ENCODE results near the gene TMEM178B.

The TMEM178B gene

DNA sequence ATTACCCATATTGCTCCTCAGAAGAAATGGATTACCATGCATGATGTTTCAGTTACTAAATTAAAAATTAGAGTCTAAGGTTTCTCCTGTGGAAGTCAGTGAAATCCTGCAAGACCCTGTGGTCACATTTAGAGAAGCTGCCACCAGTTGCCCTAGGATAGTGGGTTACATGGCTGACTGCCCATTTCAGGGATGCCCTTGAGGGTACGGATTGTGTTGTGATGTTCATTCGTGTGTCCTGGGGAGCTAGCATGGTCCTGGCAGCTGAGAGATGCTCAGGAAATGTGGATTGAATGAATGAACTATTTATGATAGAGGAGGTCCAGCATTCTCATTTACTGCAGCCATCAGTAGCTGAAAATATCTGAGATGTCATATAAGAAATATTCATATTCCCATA is 55.1 kb downstream of the TMEM178B start:
- Mint-ChIP-seq H3K27me3 (peaks cover 61 to 62% of the 10 kb centered on the region in 2 donors), H3K27ac (no peak overlapping the region), H3K9me3 (peaks cover 4 to 11% of the 10 kb centered on the region in 2 donors), H3K4me1 (ENCODE audit: low read depth in 2 of 2) (no peaks in the 10 kb centered on the region), H3K36me3 (ENCODE audit: insufficient read depth) (no peaks in the 10 kb centered on the region), H3K4me3 (no peak overlapping the region)
- ATAC-seq (replicated peaks) = no peak
- DNase-seq = no peak

DNA sequence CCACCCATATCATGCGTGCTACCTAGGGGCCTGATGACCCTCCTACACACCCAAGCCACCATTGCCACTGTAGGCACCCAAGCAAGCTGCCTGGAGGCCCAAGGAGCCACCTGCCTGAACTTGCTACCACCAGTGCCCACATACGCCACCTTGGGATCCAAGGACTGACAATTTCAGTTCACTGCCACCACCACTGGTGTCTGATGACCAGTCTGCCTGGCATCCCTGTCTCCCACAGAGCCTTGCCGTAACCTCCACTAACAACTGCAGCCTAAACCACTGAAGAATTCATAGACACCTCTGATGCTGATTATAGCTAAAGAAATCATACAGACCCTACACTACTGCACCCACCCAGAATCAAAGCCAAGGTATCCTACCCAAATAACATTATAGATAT is 58.8 kb downstream of the TMEM178B start:
- no peak overlapping the region for H3K4me3 Mint-ChIP-seq
- H3K4me1 Mint-ChIP-seq (ENCODE audit: low read depth in 2 of 2) = no peaks in the 10 kb centered on the region
- peaks cover 4 to 11% of the 10 kb centered on the region in 2 donors for H3K9me3 Mint-ChIP-seq
- DNase-seq = no peak
- peaks cover 39 to 47% of the 10 kb centered on the region in 2 donors for H3K27me3 Mint-ChIP-seq
- no peak for ATAC-seq (replicated peaks)
- H3K36me3 Mint-ChIP-seq (ENCODE audit: insufficient read depth) = no peaks in the 10 kb centered on the region
- H3K27ac Mint-ChIP-seq = no peak overlapping the region

DNA sequence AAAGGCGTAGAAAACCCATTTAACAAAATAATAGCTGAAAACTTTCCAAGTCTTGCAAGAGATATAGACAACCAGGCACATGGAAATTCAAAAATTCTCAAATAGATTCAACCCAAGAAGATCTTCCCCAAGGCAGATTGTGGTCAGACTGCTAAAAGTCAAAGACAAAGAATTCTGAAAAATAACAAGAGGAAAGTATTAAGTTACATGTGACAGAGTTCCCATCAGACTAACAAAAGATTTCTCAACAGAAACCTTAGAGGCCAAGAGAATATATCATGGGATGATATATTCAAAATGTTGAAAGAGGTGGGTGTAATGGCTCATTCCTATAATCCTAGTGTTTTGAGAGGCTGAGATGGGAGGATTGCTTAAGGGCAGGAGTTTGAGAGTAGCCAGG is 59.8 kb downstream of the TMEM178B start:
- Mint-ChIP-seq H3K36me3 (ENCODE audit: insufficient read depth) (no peaks in the 10 kb centered on the region), H3K4me3 (no peak overlapping the region), H3K9me3 (peaks cover 4 to 11% of the 10 kb centered on the region in 2 donors), H3K27me3 (peaks cover 36 to 46% of the 10 kb centered on the region in 2 donors), H3K4me1 (ENCODE audit: low read depth in 2 of 2) (no peaks in the 10 kb centered on the region), H3K27ac (no peak overlapping the region)
- ATAC-seq (replicated peaks) (no peak), DNase-seq (no peak)

DNA sequence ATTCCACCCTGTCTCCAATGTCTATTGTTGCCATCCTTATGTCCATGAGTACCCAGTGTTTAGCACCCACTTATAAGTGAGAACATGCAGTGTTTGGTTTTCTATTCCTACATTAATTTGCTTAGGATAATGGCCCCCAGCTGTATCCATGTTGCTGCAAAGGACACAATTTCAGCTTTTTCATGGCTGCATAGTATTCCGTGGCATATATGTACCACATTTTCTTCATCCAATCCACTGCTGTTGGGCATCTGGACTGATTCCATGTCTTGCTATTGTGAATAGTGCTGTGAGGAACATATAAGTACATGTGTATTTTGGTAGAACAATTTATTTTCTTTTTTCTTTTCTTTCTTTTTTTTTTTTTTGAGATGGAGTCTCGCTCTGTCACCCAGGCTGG is 68.2 kb downstream of the TMEM178B start:
- no peaks in the 10 kb centered on the region for H3K4me1 Mint-ChIP-seq (ENCODE audit: low read depth in 2 of 2)
- H3K9me3 Mint-ChIP-seq = peaks cover 0 to 5% of the 10 kb centered on the region in 2 donors
- ATAC-seq (replicated peaks) = no peak
- DNase-seq = no peak
- no peak overlapping the region for H3K4me3 Mint-ChIP-seq
- H3K27me3 Mint-ChIP-seq = peaks cover 8 to 13% of the 10 kb centered on the region in 2 donors
- H3K36me3 Mint-ChIP-seq (ENCODE audit: insufficient read depth) = no peaks in the 10 kb centered on the region
- H3K27ac Mint-ChIP-seq = no peak overlapping the region

DNA sequence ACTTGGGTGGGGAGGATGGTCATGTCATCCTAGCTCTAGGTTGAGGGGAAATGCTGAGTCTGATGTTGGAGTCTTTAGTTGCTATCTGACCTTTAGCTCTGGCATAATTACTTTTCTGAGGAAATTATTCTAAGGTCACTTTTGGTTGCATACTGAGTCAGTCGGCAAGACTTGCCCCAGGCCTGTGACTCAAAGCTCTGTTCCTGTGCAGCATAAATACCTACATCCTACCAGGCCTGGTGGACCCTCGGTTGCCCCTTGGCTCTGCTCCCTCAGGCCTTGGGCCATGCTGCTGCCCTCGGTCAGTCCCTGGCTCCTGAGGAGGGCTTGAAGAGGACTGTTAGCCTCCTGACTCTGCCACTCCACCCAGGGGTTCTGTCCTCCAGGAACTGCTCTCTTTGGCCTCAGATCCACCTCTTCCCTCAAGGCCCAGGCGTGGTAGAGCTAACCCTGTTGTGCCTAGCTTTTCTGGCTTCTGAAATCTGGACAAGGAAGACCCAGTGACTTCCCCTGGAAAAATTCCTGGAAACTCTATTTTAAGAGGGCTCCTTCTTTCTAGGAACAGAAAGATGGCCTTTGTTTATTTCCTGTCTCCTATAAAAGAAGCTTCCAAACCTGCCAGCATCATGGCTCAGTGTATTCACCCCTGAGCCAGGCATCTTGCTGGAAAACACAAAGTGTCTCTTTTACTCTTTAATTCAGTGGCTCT is 71.2 kb downstream of the TMEM178B start:
- peaks cover 8 to 13% of the 10 kb centered on the region in 2 donors for H3K27me3 Mint-ChIP-seq
- DNase-seq (no peak), ATAC-seq (replicated peaks) (no peak)
- H3K4me1 Mint-ChIP-seq (ENCODE audit: low read depth in 2 of 2) = no peaks in the 10 kb centered on the region
- no peaks in the 10 kb centered on the region for H3K36me3 Mint-ChIP-seq (ENCODE audit: insufficient read depth)
- H3K4me3 Mint-ChIP-seq = no peak overlapping the region
- H3K27ac Mint-ChIP-seq = no peak overlapping the region
- H3K9me3 Mint-ChIP-seq = peaks cover 0 to 5% of the 10 kb centered on the region in 2 donors

DNA sequence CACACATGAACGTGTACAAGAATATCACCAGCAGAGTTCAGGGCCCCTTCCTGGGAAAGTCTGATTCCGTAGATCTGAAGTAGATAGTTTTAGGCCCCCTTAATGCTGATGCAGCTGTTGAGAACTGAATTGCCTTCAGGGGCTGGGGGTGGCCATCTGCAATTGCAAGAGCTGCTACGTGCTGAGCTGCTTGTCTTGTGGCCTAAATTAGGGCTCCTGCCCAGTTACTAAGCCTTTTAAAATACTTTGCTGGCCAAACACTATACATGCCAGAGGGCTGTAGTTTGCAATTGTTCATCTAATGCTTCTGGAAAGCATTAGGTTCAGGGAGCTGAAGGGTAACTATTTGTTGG is 71.7 kb downstream of the TMEM178B start:
- no peak for DNase-seq
- H3K27ac Mint-ChIP-seq = no peak overlapping the region
- no peaks in the 10 kb centered on the region for H3K4me1 Mint-ChIP-seq (ENCODE audit: low read depth in 2 of 2)
- H3K4me3 Mint-ChIP-seq = no peak overlapping the region
- H3K27me3 Mint-ChIP-seq = peaks cover 8 to 13% of the 10 kb centered on the region in 2 donors
- no peak for ATAC-seq (replicated peaks)
- H3K36me3 Mint-ChIP-seq (ENCODE audit: insufficient read depth) = no peaks in the 10 kb centered on the region
- peaks cover 0 to 5% of the 10 kb centered on the region in 2 donors for H3K9me3 Mint-ChIP-seq

DNA sequence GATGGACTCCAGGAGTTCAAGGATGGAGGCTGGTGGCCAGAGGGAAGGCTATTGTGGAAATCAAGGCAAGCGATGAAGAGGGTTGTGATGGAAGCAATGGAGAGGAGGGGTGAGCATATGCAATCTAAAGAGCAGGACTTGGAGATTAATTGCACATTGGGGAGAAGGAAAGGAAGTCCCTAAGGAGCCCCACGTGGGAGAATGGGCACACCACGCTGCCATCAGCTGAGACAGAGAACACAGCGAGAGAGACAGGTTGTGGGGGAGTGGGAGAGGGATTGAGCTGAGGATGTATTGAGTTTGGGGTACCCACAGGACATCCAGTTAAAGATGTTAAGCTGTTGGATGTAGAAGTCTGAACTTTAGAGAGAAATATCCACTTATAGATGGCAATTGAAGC is 73.6 kb downstream of the TMEM178B start:
- DNase-seq (no peak), ATAC-seq (replicated peaks) (no peak)
- Mint-ChIP-seq H3K36me3 (ENCODE audit: insufficient read depth) (no peaks in the 10 kb centered on the region), H3K27ac (no peak overlapping the region), H3K27me3 (peaks cover 6 to 8% of the 10 kb centered on the region in 2 donors), H3K9me3 (no peaks in the 10 kb centered on the region), H3K4me3 (no peak overlapping the region), H3K4me1 (ENCODE audit: low read depth in 2 of 2) (no peaks in the 10 kb centered on the region)

DNA sequence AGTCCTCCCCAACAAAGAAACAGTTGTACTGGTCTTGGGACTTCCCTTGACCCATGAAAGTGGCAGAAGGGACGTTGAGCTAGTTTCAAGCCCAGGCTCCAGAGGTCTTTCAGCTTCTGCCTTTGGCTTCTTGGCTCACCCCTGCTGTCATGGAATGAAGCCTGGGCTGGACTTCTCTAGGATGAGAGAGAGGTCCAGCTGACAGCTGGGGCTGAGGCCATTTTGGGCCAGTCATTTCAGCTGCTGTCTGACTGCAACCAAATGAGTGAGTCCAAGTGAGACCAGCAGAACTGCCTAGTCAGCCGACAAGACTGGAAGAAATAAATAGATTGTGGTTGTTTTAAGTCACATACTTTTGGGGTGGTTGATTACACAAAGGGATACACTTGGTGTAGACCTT is 76.6 kb downstream of the TMEM178B start:
- H3K4me3 Mint-ChIP-seq = no peak overlapping the region
- no peaks in the 10 kb centered on the region for H3K9me3 Mint-ChIP-seq
- no peak overlapping the region for H3K27ac Mint-ChIP-seq
- no peak for DNase-seq
- ATAC-seq (replicated peaks) = no peak
- H3K36me3 Mint-ChIP-seq (ENCODE audit: insufficient read depth) = no peaks in the 10 kb centered on the region
- no peaks in the 10 kb centered on the region for H3K4me1 Mint-ChIP-seq (ENCODE audit: low read depth in 2 of 2)
- H3K27me3 Mint-ChIP-seq = no peaks in the 10 kb centered on the region

DNA sequence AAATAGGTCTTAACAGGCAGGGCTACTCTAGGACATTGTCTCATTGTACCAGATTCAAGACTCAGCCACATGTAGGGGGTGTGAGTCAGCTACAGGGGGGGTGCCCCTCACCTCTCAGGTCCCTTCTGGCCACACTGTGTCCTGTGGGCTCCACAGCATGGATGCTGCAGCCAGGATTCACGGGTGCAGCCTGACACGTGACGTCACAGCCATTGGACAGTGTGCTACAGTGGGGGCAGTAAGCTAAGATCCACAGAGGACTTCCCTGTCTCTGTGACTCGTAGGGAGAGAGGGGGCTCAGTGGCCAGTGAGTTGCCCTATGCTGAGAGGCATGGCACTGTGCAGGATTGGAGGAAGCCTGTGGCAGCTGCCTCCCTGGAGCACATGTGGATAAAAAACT is 77.9 kb downstream of the TMEM178B start:
- Mint-ChIP-seq H3K9me3 (no peaks in the 10 kb centered on the region), H3K36me3 (ENCODE audit: insufficient read depth) (no peaks in the 10 kb centered on the region)
- no peak for ATAC-seq (replicated peaks)

DNA sequence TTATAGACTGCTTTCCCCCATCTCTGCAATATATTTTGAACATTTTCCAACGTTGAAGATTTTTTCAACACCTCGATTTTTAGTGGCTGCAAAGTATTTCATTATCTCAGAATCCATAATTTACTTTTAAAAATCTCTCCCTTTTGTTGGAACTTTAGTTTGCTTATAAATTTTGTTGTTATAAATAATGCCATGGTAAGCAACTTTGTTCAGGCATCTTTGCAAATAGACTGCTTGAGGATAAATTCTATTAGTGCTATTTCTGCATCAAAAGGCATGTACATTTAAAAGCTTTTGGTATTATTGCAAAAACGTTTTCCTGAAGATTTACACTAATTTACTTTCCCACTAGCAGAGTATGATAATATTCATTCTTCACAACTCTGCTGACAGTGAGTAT is 79.4 kb downstream of the TMEM178B start:
- Mint-ChIP-seq H3K27me3 (peaks cover 0 to 14% of the 10 kb centered on the region in 2 donors), H3K36me3 (ENCODE audit: insufficient read depth) (no peaks in the 10 kb centered on the region), H3K4me1 (ENCODE audit: low read depth in 2 of 2) (no peaks in the 10 kb centered on the region)

More for the DNA sequence above, 77.9 kb downstream of the TMEM178B start:
- no peak overlapping the region for H3K27ac Mint-ChIP-seq
- H3K4me1 Mint-ChIP-seq (ENCODE audit: low read depth in 2 of 2) = no peaks in the 10 kb centered on the region
- DNase-seq = no peak
- peaks cover 0 to 2% of the 10 kb centered on the region in 2 donors for H3K27me3 Mint-ChIP-seq
- no peak overlapping the region for H3K4me3 Mint-ChIP-seq

DNA sequence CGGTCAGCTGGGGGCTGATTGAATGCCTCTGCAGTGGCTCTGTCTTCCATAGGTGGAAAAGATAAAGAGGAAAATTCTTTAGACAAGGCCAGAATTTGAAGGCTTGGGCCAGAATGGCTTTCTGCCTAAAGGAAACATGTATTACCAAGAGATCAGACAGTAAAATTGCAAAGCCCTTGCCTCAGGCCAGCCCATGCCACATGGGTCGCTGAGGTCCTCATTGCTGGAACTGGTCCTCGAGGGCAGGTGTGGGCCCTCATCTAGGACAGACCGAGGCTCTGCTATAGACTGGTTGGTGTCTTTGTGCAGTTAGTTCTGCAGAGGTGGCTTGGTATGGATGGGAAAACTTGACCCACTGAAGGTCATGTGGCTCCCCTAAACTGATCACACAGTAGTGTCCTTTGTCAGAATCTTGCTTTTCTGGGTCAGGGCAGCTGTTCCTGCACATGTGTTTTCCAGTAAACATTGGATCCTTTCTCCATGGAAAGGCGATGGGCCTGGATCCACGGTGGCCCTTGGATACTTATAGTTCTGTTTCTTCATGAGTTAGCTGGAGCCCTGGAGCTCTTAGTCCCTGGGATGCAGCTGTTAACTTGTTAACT is 80.4 kb downstream of the TMEM178B start:
- DNase-seq (no peak), ATAC-seq (replicated peaks) (no peak)
- no peak overlapping the region for H3K4me3 Mint-ChIP-seq
- H3K36me3 Mint-ChIP-seq (ENCODE audit: insufficient read depth) = no peaks in the 10 kb centered on the region
- H3K27ac Mint-ChIP-seq = no peak overlapping the region
- no peaks in the 10 kb centered on the region for H3K9me3 Mint-ChIP-seq
- H3K4me1 Mint-ChIP-seq (ENCODE audit: low read depth in 2 of 2) = no peaks in the 10 kb centered on the region
- peaks cover 0 to 14% of the 10 kb centered on the region in 2 donors for H3K27me3 Mint-ChIP-seq

More for the DNA sequence above, 79.4 kb downstream of the TMEM178B start:
- no peak overlapping the region for H3K27ac Mint-ChIP-seq
- no peak for ATAC-seq (replicated peaks)
- DNase-seq = no peak
- no peak overlapping the region for H3K4me3 Mint-ChIP-seq
- H3K9me3 Mint-ChIP-seq = no peaks in the 10 kb centered on the region

DNA sequence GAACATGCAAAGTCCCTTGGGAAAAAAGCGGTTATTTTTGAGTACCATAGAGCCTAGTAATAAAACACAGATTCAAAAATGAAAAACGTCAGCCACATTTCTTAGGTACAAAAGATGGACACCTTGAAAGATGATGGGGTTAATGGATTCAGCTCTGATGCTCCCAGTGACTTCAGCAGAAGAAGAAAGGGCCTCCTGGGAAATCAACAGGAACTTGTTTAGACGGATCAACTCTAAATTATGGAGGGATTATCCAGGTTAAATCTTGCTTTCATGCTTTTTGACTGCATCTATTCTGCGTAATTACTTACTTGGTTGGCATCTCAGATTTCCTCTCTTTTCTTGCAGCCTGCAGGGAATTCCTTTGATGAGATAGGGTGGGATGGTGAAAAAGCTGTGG is 82.5 kb downstream of the TMEM178B start:
- Mint-ChIP-seq H3K27ac (no peak overlapping the region), H3K27me3 (peaks cover 2 to 23% of the 10 kb centered on the region in 2 donors), H3K4me1 (ENCODE audit: low read depth in 2 of 2) (no peaks in the 10 kb centered on the region), H3K36me3 (ENCODE audit: insufficient read depth) (no peaks in the 10 kb centered on the region), H3K4me3 (no peak overlapping the region), H3K9me3 (no peaks in the 10 kb centered on the region)
- ATAC-seq (replicated peaks) (no peak), DNase-seq (no peak)

DNA sequence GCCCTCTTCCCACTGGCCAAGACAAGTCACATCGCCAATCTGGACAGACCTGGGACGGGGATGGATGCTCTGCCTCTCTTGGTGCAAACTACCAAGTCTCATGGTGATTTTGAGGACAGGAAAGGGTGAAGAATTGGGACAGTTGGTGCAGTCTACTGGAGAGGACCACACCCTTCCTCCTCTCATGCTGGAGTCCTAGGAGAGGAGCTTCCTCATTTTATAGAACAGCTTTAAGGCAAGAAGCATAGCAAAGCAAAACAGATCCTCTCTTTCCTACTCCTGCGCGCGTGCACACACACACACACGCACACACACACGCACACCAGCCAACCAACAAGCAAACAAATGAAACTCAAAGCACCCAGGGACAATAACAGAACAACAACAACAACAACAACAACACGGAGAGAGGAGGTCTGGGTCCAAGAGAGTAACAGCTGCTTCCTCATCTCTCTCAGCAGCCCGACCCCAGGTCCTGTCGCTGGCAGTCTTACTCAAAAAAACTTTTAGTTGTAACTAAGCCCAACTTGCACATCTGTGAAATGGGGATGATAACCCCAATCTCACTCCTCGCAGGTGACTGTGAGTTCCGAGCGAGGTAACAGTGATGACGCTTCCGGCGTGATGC is 83.4 kb downstream of the TMEM178B start:
- Mint-ChIP-seq H3K27ac (no peak overlapping the region), H3K4me3 (no peak overlapping the region), H3K27me3 (peaks cover 7 to 24% of the 10 kb centered on the region in 2 donors), H3K4me1 (ENCODE audit: low read depth in 2 of 2) (no peaks in the 10 kb centered on the region), H3K9me3 (no peaks in the 10 kb centered on the region), H3K36me3 (ENCODE audit: insufficient read depth) (no peaks in the 10 kb centered on the region)
- no peak for DNase-seq
- no peak for ATAC-seq (replicated peaks)

DNA sequence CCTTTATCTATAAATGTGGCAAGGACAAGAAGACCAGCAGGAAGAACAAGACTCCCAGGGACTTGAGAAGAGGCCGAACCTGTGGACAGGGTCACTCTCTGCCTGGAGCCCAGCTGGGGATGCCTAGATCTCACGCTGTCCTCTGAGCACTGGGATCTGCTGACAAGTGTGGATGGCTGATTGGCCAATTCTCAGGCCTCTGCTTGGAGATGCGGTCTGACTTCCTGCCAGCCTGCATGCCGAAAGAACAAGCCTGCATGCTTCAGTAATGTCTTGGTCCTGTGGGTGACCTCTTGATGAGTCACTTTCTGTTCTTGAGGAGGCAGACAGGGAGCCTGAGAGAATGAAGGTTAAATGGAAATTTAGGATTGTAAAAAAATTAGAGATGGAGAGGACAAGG is 84.7 kb downstream of the TMEM178B start:
- no peaks in the 10 kb centered on the region for H3K4me1 Mint-ChIP-seq (ENCODE audit: low read depth in 2 of 2)
- peaks cover 0 to 3% of the 10 kb centered on the region in 2 donors for H3K9me3 Mint-ChIP-seq
- ATAC-seq (replicated peaks) (no peak), DNase-seq (no peak)
- no peak overlapping the region for H3K27ac Mint-ChIP-seq
- no peak overlapping the region for H3K4me3 Mint-ChIP-seq
- H3K27me3 Mint-ChIP-seq = peaks cover 7 to 24% of the 10 kb centered on the region in 2 donors
- no peaks in the 10 kb centered on the region for H3K36me3 Mint-ChIP-seq (ENCODE audit: insufficient read depth)
